BJ (cell line): ENCODE results near the gene PSPN. TPM values are rescaled to one million over a fixed set of nuclear protein-coding genes. Genes with fewer than 3 reads are reported as not detected.
A peak's percentile ranks its signal among the peaks of the same experiment; 100 is the strongest.

ENCODE experiments used
- CTCF ChIA-PET: fragments of 350-600 bp; formaldehyde crosslinking; extraction: SDS; loops from one replicate; lab custom pipeline; 2021; ENCODE audit warnings: antibody characterized with exemption, inconsistent platforms; lab: Yijun Ruan, JAX
- POLR2A ChIA-PET: fragments of 300-600 bp; sonication (Branson Sonifier 250); formaldehyde crosslinking; extraction: SDS; loops from one replicate; lab custom pipeline; 2021; ENCODE audit warnings: antibody characterized with exemption; lab: Charles Lee
- DNase-seq: peaks from one replicate; pipeline ENCODE4 v3.0.0-alpha.2; 2011; ENCODE audit warnings: low read depth
- H3K27me3 ChIP-seq: 2 replicates; pipeline ENCODE4 v1.6.0; 2011; ENCODE audit warnings: low read length; ENCODE audit not compliant: control insufficient read depth, insufficient read depth
- H3K36me3 ChIP-seq: 2 replicates; pipeline ENCODE4 v1.5.1; 2011; ENCODE audit warnings: low read length; ENCODE audit not compliant: control insufficient read depth, insufficient read depth
- H3K4me3 ChIP-seq: 2 replicates; pipeline ENCODE4 v1.5.1; 2011; ENCODE audit warnings: low read depth, mild to moderate bottlenecking, control low read depth, low read length
- CTCF ChIP-seq: IDR thresholded peaks from 2 replicates; pipeline ENCODE4 v1.5.1; 2011; ENCODE audit warnings: low read depth, mild to moderate bottlenecking, control low read depth, inconsistent platforms, low read length, moderate library complexity; ENCODE audit not compliant: insufficient read depth
- polyA plus RNA-seq: library from polyadenylated mRNA; depleted of rRNA; stranded (reverse); fragments of >200 nt; gene quantifications from 2 replicates; pipeline ENCODE4 v1.2.3, GENCODE V29; 2011

Gene PSPN
- polyA plus RNA-seq, 1 experiment = 0.32 TPM

- Histone ChIP-seq H3K4me3 (no peak overlapping the region), H3K36me3 (peaks cover 21% of the 10 kb centered on the region), H3K27me3 (no peaks in the 10 kb centered on the region)
- ChIA-PET CTCF (no interaction called here), POLR2A (no interaction called here)
- TF ChIP-seq CTCF = no peak
- no peak for DNase-seq
Measured at GRCh38 chr19:6376512-6377190, 918 bp upstream of the PSPN start.

GRCh38 chr19:6374711-6375410, 872 bp downstream of the PSPN start:
- Histone ChIP-seq H3K4me3 (no peak overlapping the region), H3K36me3 (peaks cover 4% of the 10 kb centered on the region), H3K27me3 (no peaks in the 10 kb centered on the region)
- DNase-seq = no peak
- ChIA-PET POLR2A (no interaction called here), CTCF (interaction anchor here (1.0 kb wide), 1 partner anchor 19 kb away, joined by 3 read pairs; the partner anchor contains the start of gene GTF2F1)
- no peak for TF ChIP-seq CTCF

- no peak for TF ChIP-seq CTCF
- H3K4me3 ChIP-seq = peak overlapping the region; percentile 97
Measured at GRCh38 chr19:6374161-6374709, 1.5 kb downstream of the PSPN start.

DNA sequence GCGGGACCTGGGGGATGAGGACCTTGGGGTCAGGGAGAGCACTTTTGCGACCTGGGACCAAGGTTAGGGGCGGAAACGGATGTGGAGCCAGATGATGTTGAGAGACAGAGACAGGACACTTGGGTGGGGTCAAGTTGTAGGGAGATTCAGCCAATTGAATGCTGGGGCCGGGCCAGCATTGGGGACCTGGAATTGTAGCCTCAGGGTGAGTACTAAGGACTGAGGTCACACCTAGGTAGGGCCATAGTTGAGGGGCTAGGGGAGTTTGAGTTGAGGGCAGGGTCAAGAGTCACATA, 2.0 kb downstream of the PSPN start:
- Histone ChIP-seq H3K27me3 (no peaks in the 10 kb centered on the region), H3K36me3 (peaks cover under 1% of the 10 kb centered on the region), H3K4me3 (peak overlapping the region; percentile 97)
- DNase-seq = no peak
- ChIA-PET CTCF (no interaction called here), POLR2A (no interaction called here)
- no peak for TF ChIP-seq CTCF

More at GRCh38 chr19:6374161-6374709, 1.5 kb downstream of the PSPN start:
- Histone ChIP-seq H3K27me3 (no peaks in the 10 kb centered on the region), H3K36me3 (peaks cover 2% of the 10 kb centered on the region)
- ChIA-PET CTCF (no interaction called here), POLR2A (no interaction called here)
- no peak for DNase-seq

- ChIA-PET CTCF (no interaction called here), POLR2A (interaction anchor here (0.7 to 0.8 kb wide), 2 partner anchors 12 to 52 kb away, joined by 3 to 6 read pairs; partner anchors contain the start of gene CLPP)
- no peak for TF ChIP-seq CTCF
- peak; percentile 82 for DNase-seq
- peaks cover 3% of the 10 kb centered on the region for H3K36me3 ChIP-seq
- peak overlapping the region; percentile 97 for H3K4me3 ChIP-seq
- H3K27me3 ChIP-seq = no peaks in the 10 kb centered on the region
Measured at GRCh38 chr19:6373096-6373812, 2.5 kb downstream of the PSPN start.
